Measurements from ENCODE around the gene ZNF223. TPM values are rescaled to one million over a fixed set of nuclear protein-coding genes. Genes with fewer than 3 reads are reported as not detected.

The ZNF223 gene
- total and polyA plus RNA-seq, 12 donors = 2.3 to 5.4 (median 3.2) TPM

DNA sequence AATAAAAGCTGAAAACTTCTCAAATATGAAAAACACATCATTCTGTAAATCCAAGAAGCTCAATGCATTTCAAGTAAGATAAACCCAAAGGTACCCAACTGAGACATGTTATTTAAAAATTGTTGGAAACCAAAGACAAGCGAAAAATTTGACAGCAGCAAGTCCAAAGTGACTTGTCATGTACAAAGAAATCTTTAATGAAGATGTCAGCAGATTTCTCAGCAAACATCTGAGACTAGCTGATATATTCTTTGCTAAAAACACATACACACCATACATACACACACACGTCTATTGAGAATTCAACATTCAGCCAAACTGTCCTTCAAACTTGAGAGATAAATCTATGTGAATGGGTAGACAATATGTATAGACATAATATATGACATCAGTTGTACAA lies 32.3 kb upstream of the ZNF223 start:
- DNase-seq (no peak), ATAC-seq (no peak)
- H3K4me1 ChIP-seq = peaks cover 0 to 1% (median 0%) of the 10 kb centered on the region in 9 donors
- no peaks in the 10 kb centered on the region for H3K27me3 ChIP-seq
- H3K4me3 ChIP-seq = no peak overlapping the region
- no peaks in the 10 kb centered on the region for H3K36me3 ChIP-seq
- TF ChIP-seq, protein P1, sequence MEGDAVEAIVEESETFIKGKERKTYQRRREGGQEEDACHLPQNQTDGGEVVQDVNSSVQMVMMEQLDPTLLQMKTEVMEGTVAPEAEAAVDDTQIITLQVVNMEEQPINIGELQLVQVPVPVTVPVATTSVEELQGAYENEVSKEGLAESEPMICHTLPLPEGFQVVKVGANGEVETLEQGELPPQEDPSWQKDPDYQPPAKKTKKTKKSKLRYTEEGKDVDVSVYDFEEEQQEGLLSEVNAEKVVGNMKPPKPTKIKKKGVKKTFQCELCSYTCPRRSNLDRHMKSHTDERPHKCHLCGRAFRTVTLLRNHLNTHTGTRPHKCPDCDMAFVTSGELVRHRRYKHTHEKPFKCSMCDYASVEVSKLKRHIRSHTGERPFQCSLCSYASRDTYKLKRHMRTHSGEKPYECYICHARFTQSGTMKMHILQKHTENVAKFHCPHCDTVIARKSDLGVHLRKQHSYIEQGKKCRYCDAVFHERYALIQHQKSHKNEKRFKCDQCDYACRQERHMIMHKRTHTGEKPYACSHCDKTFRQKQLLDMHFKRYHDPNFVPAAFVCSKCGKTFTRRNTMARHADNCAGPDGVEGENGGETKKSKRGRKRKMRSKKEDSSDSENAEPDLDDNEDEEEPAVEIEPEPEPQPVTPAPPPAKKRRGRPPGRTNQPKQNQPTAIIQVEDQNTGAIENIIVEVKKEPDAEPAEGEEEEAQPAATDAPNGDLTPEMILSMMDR (IDR thresholded peaks at IDR 0.05) = no peak
- peaks cover 0 to 47% (median 7%) of the 10 kb centered on the region in 11 donors for H3K9me3 ChIP-seq
- intact Hi-C loops (cut with DNase I) = no loop called here
- no peak overlapping the region for H3K27ac ChIP-seq
- WGBS, 2 donors = 41 to 42% methylated on average over 2 of the region's 2 CpGs

DNA sequence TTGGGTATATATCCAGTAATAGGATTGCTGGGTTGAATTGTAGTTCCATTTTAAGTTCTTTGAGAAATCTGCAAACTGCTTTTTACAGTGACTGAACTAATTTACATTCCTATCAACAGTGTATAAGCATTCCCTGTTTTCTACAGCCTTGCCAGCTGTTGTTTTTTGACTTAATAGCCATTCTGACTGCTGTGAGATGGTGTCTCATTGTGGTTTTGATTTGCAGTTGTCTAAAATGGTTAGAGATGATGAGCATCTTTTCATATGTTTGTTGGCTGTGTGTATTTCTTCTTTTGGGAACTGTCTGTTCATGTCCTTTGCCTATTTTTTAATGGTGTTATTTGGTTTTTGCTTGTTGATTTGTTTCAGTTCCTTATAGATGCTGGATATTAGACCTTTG lies 30.6 kb upstream of the ZNF223 start:
- ATAC-seq = no peak
- no peak overlapping the region for H3K27ac ChIP-seq
- DNase-seq = no peak
- H3K27me3 ChIP-seq = no peaks in the 10 kb centered on the region
- peaks cover 0 to 12% (median 9%) of the 10 kb centered on the region in 9 donors for H3K4me1 ChIP-seq
- H3K9me3 ChIP-seq = peaks cover 0 to 30% (median 0%) of the 10 kb centered on the region in 11 donors
- intact Hi-C loops (cut with DNase I) = no loop called here
- TF ChIP-seq, protein P1 (IDR thresholded peaks at IDR 0.05) = no peak
- no peaks in the 10 kb centered on the region for H3K36me3 ChIP-seq
- H3K4me3 ChIP-seq = no peak overlapping the region

DNA sequence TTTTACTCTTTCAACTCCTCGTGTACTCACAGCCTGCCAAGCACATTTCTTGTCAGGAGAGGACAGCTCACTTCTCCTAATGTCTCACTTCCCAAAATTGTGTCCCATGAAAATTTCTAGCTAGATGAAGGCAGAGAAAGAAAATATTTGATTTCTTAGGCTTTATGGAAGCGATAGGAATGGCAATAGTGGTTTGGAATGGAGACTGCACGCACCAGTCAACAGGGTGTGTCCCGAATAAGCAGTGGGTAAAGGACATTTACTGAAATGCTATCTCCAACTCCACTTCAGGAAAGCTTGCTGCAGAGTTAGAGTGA lies 27.0 kb upstream of the ZNF223 start:
- DNase-seq (no peak), ATAC-seq (peak in 3 of 8 donors; percentile 23 to 40 (median 27))
- Histone ChIP-seq H3K4me3 (peak overlapping the region; percentile 63 to 89 (median 81)), H3K27ac (peak overlapping the region in 9 of 10 donors; percentile 58 to 85 (median 76)), H3K36me3 (peaks cover 0 to 34% (median 32%) of the 10 kb centered on the region in 9 donors), H3K27me3 (no peaks in the 10 kb centered on the region), H3K9me3 (peaks cover 0 to 42% (median 14%) of the 10 kb centered on the region in 11 donors), H3K4me1 (peaks cover 0 to 13% (median 11%) of the 10 kb centered on the region in 9 donors)
- WGBS, 2 donors = 41 to 44% methylated on average over 4 of the region's 4 CpGs
- TF ChIP-seq, protein P1 (IDR thresholded peaks at IDR 0.05) = no peak
- intact Hi-C loops (cut with DNase I) = loop anchor here in 2 of 10 donors (2.0 kb wide), 1 partner anchor 22 kb away; the partner anchor contains the start of gene ZNF230 (in 2 of the 2)

DNA sequence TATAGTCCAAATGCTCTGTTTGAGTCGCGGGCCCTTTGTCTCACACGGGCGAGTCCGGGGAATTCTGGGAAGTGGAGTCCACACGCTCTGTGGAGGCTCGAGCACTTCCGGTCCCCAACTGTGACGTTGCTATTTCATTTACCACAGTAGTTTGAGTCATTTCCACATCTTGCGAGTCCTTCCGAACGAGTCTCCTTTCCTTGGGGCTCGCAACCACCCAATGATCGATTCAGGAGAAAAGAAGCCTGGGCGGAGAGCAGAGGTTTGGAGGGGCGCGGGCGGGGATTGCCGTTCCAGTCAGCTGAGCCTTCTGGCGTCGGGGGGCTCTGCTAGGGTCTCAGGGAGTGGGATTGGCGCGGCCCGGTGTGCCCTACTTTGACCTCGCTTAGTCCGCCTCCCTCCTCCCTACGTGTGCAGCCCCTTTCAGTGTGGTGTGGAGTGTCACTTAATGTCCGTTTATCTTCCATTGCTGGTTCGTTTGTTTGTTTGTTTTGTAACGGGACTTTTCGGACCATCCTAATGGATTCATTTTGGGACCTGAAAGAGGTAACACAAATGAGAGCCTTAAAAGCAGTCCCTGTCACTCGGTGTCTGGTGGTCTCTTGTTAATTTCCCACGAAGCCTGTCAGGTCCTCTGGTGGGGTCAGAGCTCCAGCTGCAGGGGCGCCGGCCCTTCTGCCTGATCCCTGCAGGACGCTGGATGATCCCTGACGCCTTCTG lies 26.5 kb upstream of the ZNF223 start, which contains the start of gene ZNF222:
TSS of gene ZNF222 (plus strand) at position 163 of the 720 bp plus-strand sequence. CDS start at position 221, 58 bp downstream.
- intact Hi-C loops (cut with DNase I) = loop anchor here in 2 of 10 donors (2.0 kb wide), 1 partner anchor 23 kb away; the partner anchor contains the start of gene ZNF230 (in 2 of the 2)
- peak within 1 kb of the TSS; percentile 63 to 89 (median 81) for H3K4me3 ChIP-seq
- peak within 1 kb of the TSS in 9 of 10 donors; percentile 58 to 85 (median 76) for H3K27ac ChIP-seq
- TF ChIP-seq, protein P1 (IDR thresholded peaks at IDR 0.05) = no peak
- peaks cover 0 to 39% (median 38%) of the 10 kb centered on the region in 9 donors for H3K36me3 ChIP-seq
- peak; percentile 76 to 89 for DNase-seq
- ATAC-seq = peak; percentile 97 to 100 (median 99)
- peaks cover 0 to 43% (median 20%) of the 10 kb centered on the region in 11 donors for H3K9me3 ChIP-seq
- WGBS, 2 donors = 1% methylated on average over 37 of the region's 37 CpGs
- peaks cover 0 to 13% (median 11%) of the 10 kb centered on the region in 9 donors for H3K4me1 ChIP-seq
- H3K27me3 ChIP-seq = no peaks in the 10 kb centered on the region
